GM23338 (cell line): ENCODE results near the gene POLD2. TPM values are rescaled to one million over a fixed set of nuclear protein-coding genes. Genes with fewer than 3 reads are reported as not detected.

Experiments used
- ATAC-seq: fragments of 200-7000 bp; cut with Tn5 transposase; 3 replicates; pipeline ENCODE4 v1.9.1; 2020
- DNase-seq: peaks from one replicate; pipeline ENCODE4 v3.0.0-alpha.2; 2015; ENCODE audit warnings: low spot score
- H2AFZ ChIP-seq: fragments of 200-600 bp; sonication (generic); 2 replicates; pipeline ENCODE4 v1.8.0; 2016; ENCODE audit warnings: antibody characterized with exemption, mild to moderate bottlenecking, moderate library complexity
- H3F3A ChIP-seq: fragments of 200-600 bp; sonication (generic); replicated peaks from 2 replicates; pipeline ENCODE4 v1.8.0; 2017; ENCODE audit warnings: antibody characterized with exemption, mixed run types, low read depth
- H3K27ac ChIP-seq: fragments of 200-600 bp; sonication (generic); 2 replicates; pipeline ENCODE4 v1.6.1; 2016; ENCODE audit warnings: low read depth
- H3K27me3 ChIP-seq: fragments of 200-600 bp; sonication (generic); 2 replicates; pipeline ENCODE4 v1.8.0; 2016; ENCODE audit warnings: mild to moderate bottlenecking, mixed run types, moderate library complexity; ENCODE audit not compliant: insufficient read depth
- H3K36me3 ChIP-seq: fragments of 200-600 bp; sonication (generic); 2 replicates; pipeline ENCODE4 v1.8.0; 2016; ENCODE audit warnings: mild to moderate bottlenecking; ENCODE audit not compliant: insufficient read depth
- H3K4me1 ChIP-seq: fragments of 200-600 bp; sonication (generic); 2 replicates; pipeline ENCODE4 v1.8.0; 2016; ENCODE audit warnings: mild to moderate bottlenecking, moderate library complexity; ENCODE audit not compliant: insufficient read depth
- H3K4me2 ChIP-seq: fragments of 200-600 bp; sonication (generic); 2 replicates; pipeline ENCODE4 v1.7.1; 2017; ENCODE audit warnings: mixed run types
- H3K4me3 ChIP-seq: fragments of 200-600 bp; sonication (generic); 2 replicates; pipeline ENCODE4 v1.6.1; 2016; ENCODE audit warnings: mixed run types
- H3K79me2 ChIP-seq: fragments of 200-600 bp; sonication (generic); replicated peaks from 2 replicates; pipeline ENCODE4 v1.8.0; 2017; ENCODE audit warnings: mild to moderate bottlenecking; ENCODE audit not compliant: insufficient read depth
- H3K9me2 ChIP-seq: fragments of 200-600 bp; sonication (generic); 2 replicates; pipeline ENCODE4 v1.8.0; 2017; ENCODE audit not compliant: insufficient read depth
- H4K20me1 ChIP-seq: fragments of 200-600 bp; sonication (generic); replicated peaks from 2 replicates; pipeline ENCODE4 v1.8.0; 2017; ENCODE audit warnings: mild to moderate bottlenecking; ENCODE audit not compliant: insufficient read depth
- H3K27ac Mint-ChIP-seq: 2 replicates; pipeline ENCODE4 v1.8.0; 2020; ENCODE audit warnings: inconsistent platforms, mild to moderate bottlenecking, moderate library complexity, mixed read lengths
- H3K27me3 Mint-ChIP-seq: 3 replicates; pipeline ENCODE4 v1.8.0; 2022; ENCODE audit warnings: low read depth, mild to moderate bottlenecking, moderate library complexity, mixed read lengths, inconsistent platforms; ENCODE audit not compliant: insufficient read depth, poor library complexity
- H3K36me3 Mint-ChIP-seq: 3 replicates; pipeline ENCODE4 v1.8.0; 2021; ENCODE audit warnings: low read depth, mild to moderate bottlenecking, inconsistent platforms, moderate library complexity, mixed read lengths
- H3K4me1 Mint-ChIP-seq: 3 replicates; pipeline ENCODE4 v1.8.0; 2020; ENCODE audit warnings: mild to moderate bottlenecking, inconsistent platforms, mixed read lengths
- H3K4me3 Mint-ChIP-seq: 3 replicates; pipeline ENCODE4 v1.8.0; 2021; ENCODE audit warnings: moderate library complexity, mild to moderate bottlenecking, inconsistent platforms, mixed read lengths
- H3K9me3 Mint-ChIP-seq: 3 replicates; pipeline ENCODE4 v1.8.0; 2020; ENCODE audit warnings: moderate library complexity, mild to moderate bottlenecking, inconsistent platforms, mixed read lengths
- CREB1 ChIP-seq: fragments of 250-450 bp; sonication (Bioruptor Pico); IDR thresholded peaks from 2 replicates; pipeline ENCODE4 v1.5.0; 2020; ENCODE audit warnings: low read depth, mild to moderate bottlenecking, moderate library complexity
- CTCF ChIP-seq, 2 experiments: fragments of 200-600 bp in 1 of 2; sonication (generic) in 1 of 2; conservative IDR thresholded peaks; 2 replicates each; pipeline versions ENCODE4 v1.5.1 to v1.6.1; 2016 to 2017; ENCODE audit warnings: antibody characterized with exemption in 2 of 2, low read depth in 2 of 2, mild to moderate bottlenecking in 2 of 2, moderate library complexity in 1 of 2
- EZH2 ChIP-seq: fragments of 200-600 bp; sonication (generic); IDR thresholded peaks from one replicate; pipeline ENCODE4 v1.8.0; 2017; ENCODE audit warnings: antibody characterized with exemption, mild to moderate bottlenecking, low read depth; ENCODE audit not compliant: unreplicated experiment
- EZH2phosphoT487 ChIP-seq: fragments of 200-600 bp; sonication (generic); IDR thresholded peaks from one replicate; pipeline ENCODE4 v1.8.1; 2018; ENCODE audit warnings: antibody characterized with exemption; ENCODE audit not compliant: unreplicated experiment
- JUNB ChIP-seq: IDR thresholded peaks from one replicate; pipeline ENCODE4 v1.6.1; 2016; ENCODE audit warnings: antibody characterized with exemption; ENCODE audit not compliant: unreplicated experiment
- NANOG ChIP-seq: IDR thresholded peaks from 2 replicates; pipeline ENCODE4 v1.6.1; 2016; ENCODE audit warnings: antibody characterized with exemption, borderline replicate concordance
- POLR2AphosphoS5 ChIP-seq: IDR thresholded peaks from 2 replicates; pipeline ENCODE4 v1.6.1; 2016; ENCODE audit warnings: antibody characterized with exemption, low read depth
- STAT1 ChIP-seq: IDR thresholded peaks from one replicate; pipeline ENCODE4 v1.6.1; 2016; ENCODE audit warnings: antibody characterized with exemption; ENCODE audit not compliant: unreplicated experiment
- ZNF114 ChIP-seq: fragments of 250-450 bp; sonication (Bioruptor Pico); IDR thresholded peaks from 2 replicates; pipeline ENCODE4 v1.5.0; 2020; ENCODE audit warnings: mild to moderate bottlenecking, moderate library complexity
- ZNF331 ChIP-seq: fragments of 250-450 bp; sonication (Bioruptor Pico); IDR thresholded peaks from 2 replicates; pipeline ENCODE4 v1.5.0; 2020; ENCODE audit warnings: low read depth, mild to moderate bottlenecking, moderate library complexity
- polyA plus RNA-seq: library from polyadenylated mRNA; unstranded; fragments of >200 nt; fragmentation: Nextera tagmentation; extraction: Ambion mirVana; gene quantifications from 2 replicates; pipeline ENCODE4 v1.2.1, GENCODE V29; 2016
- total RNA-seq: library from RNA; depleted of rRNA; stranded (reverse); fragments of >200 nt; shearing (Covaris generic); gene quantifications from 2 replicates; pipeline ENCODE4 v1.2.3, GENCODE V29; 2014
- TF ChIP-seq, protein P1 (sequence below): fragments of 250-450 bp; sonication (Bioruptor Pico); IDR thresholded peaks from 2 replicates; pipeline ENCODE4 v1.5.0; 2020; ENCODE audit warnings: mild to moderate bottlenecking, moderate library complexity
- TF ChIP-seq, protein P2 (sequence below): IDR thresholded peaks from one replicate; pipeline ENCODE4 v1.6.1; 2018; ENCODE audit warnings: antibody characterized with exemption; ENCODE audit not compliant: unreplicated experiment
- TF ChIP-seq, protein P3 (sequence below): IDR thresholded peaks from 2 replicates; pipeline ENCODE4 v1.6.1; 2016; ENCODE audit warnings: antibody characterized with exemption

Gene POLD2
- total and polyA plus RNA-seq, 2 experiments from 2014 or later: 101 to 127 TPM

DNA sequence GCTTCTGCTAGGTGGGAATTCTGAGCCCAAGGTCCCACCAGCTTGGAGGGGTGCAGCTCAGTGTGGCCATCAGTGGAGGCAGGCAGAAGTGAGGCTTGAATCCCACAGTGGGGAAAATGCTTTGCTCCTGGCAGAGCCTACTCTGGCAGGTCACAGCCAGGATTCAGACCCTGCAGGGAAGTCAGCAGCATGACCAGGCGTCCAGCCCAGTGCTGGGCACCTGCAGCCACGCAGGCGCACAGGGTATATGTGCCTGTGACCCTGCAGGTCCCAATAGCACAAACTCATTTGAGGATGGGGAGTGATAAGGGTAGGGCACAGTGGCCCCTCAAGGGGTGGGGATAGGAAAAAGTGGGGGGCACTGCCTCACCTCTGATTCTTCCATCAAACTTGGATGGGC is 27.6 kb downstream of the POLD2 start:
- Histone ChIP-seq H2AFZ (no peak overlapping the region), H3K4me3 (no peak overlapping the region), H3K36me3 (no peaks in the 10 kb centered on the region), H3K27me3 (no peaks in the 10 kb centered on the region), H3K27ac (no peak overlapping the region), H3F3A (no peaks in the 10 kb centered on the region), H4K20me1 (no peaks in the 10 kb centered on the region), H3K4me2 (no peak overlapping the region), H3K9me2 (no peaks in the 10 kb centered on the region), H3K79me2 (no peaks in the 10 kb centered on the region), H3K4me1 (no peaks in the 10 kb centered on the region)
- ATAC-seq (no peak), DNase-seq (no peak)
- TF ChIP-seq CTCF (conservative IDR thresholded peaks at IDR 0.05; ENCODE audit: low read depth in 2 of 2) (no peak), JUNB (no peak), ZNF331 (CRISPR knock-in tag) (no peak), POLR2AphosphoS5 (no peak), EZH2 (no peak), ZNF114 (no peak), CREB1 (no peak), STAT1 (no peak), NANOG (no peak), EZH2phosphoT487 (no peak)
- TF ChIP-seq, protein P1, sequence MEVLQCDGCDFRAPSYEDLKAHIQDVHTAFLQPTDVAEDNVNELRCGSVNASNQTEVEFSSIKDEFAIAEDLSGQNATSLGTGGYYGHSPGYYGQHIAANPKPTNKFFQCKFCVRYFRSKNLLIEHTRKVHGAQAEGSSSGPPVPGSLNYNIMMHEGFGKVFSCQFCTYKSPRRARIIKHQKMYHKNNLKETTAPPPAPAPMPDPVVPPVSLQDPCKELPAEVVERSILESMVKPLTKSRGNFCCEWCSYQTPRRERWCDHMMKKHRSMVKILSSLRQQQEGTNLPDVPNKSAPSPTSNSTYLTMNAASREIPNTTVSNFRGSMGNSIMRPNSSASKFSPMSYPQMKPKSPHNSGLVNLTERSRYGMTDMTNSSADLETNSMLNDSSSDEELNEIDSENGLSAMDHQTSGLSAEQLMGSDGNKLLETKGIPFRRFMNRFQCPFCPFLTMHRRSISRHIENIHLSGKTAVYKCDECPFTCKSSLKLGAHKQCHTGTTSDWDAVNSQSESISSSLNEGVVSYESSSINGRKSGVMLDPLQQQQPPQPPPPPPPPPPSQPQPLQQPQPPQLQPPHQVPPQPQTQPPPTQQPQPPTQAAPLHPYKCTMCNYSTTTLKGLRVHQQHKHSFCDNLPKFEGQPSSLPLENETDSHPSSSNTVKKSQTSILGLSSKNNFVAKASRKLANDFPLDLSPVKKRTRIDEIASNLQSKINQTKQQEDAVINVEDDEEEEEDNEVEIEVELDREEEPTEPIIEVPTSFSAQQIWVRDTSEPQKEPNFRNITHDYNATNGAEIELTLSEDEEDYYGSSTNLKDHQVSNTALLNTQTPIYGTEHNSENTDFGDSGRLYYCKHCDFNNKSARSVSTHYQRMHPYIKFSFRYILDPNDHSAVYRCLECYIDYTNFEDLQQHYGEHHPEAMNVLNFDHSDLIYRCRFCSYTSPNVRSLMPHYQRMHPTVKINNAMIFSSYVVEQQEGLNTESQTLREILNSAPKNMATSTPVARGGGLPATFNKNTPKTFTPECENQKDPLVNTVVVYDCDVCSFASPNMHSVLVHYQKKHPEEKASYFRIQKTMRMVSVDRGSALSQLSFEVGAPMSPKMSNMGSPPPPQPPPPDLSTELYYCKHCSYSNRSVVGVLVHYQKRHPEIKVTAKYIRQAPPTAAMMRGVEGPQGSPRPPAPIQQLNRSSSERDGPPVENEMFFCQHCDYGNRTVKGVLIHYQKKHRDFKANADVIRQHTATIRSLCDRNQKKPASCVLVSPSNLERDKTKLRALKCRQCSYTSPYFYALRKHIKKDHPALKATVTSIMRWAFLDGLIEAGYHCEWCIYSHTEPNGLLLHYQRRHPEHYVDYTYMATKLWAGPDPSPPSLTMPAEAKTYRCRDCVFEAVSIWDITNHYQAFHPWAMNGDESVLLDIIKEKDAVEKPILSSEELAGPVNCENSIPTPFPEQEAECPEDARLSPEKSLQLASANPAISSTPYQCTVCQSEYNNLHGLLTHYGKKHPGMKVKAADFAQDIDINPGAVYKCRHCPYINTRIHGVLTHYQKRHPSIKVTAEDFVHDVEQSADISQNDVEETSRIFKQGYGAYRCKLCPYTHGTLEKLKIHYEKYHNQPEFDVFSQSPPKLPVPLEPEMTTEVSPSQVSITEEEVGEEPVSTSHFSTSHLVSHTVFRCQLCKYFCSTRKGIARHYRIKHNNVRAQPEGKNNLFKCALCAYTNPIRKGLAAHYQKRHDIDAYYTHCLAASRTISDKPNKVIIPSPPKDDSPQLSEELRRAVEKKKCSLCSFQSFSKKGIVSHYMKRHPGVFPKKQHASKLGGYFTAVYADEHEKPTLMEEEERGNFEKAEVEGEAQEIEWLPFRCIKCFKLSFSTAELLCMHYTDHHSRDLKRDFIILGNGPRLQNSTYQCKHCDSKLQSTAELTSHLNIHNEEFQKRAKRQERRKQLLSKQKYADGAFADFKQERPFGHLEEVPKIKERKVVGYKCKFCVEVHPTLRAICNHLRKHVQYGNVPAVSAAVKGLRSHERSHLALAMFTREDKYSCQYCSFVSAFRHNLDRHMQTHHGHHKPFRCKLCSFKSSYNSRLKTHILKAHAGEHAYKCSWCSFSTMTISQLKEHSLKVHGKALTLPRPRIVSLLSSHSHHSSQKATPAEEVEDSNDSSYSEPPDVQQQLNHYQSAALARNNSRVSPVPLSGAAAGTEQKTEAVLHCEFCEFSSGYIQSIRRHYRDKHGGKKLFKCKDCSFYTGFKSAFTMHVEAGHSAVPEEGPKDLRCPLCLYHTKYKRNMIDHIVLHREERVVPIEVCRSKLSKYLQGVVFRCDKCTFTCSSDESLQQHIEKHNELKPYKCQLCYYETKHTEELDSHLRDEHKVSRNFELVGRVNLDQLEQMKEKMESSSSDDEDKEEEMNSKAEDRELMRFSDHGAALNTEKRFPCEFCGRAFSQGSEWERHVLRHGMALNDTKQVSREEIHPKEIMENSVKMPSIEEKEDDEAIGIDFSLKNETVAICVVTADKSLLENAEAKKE (CRISPR knock-in tag): no peak
- TF ChIP-seq, protein P2, sequence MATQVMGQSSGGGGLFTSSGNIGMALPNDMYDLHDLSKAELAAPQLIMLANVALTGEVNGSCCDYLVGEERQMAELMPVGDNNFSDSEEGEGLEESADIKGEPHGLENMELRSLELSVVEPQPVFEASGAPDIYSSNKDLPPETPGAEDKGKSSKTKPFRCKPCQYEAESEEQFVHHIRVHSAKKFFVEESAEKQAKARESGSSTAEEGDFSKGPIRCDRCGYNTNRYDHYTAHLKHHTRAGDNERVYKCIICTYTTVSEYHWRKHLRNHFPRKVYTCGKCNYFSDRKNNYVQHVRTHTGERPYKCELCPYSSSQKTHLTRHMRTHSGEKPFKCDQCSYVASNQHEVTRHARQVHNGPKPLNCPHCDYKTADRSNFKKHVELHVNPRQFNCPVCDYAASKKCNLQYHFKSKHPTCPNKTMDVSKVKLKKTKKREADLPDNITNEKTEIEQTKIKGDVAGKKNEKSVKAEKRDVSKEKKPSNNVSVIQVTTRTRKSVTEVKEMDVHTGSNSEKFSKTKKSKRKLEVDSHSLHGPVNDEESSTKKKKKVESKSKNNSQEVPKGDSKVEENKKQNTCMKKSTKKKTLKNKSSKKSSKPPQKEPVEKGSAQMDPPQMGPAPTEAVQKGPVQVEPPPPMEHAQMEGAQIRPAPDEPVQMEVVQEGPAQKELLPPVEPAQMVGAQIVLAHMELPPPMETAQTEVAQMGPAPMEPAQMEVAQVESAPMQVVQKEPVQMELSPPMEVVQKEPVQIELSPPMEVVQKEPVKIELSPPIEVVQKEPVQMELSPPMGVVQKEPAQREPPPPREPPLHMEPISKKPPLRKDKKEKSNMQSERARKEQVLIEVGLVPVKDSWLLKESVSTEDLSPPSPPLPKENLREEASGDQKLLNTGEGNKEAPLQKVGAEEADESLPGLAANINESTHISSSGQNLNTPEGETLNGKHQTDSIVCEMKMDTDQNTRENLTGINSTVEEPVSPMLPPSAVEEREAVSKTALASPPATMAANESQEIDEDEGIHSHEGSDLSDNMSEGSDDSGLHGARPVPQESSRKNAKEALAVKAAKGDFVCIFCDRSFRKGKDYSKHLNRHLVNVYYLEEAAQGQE: no peak
- TF ChIP-seq, protein P3, sequence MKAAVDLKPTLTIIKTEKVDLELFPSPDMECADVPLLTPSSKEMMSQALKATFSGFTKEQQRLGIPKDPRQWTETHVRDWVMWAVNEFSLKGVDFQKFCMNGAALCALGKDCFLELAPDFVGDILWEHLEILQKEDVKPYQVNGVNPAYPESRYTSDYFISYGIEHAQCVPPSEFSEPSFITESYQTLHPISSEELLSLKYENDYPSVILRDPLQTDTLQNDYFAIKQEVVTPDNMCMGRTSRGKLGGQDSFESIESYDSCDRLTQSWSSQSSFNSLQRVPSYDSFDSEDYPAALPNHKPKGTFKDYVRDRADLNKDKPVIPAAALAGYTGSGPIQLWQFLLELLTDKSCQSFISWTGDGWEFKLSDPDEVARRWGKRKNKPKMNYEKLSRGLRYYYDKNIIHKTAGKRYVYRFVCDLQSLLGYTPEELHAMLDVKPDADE: no peak
- Mint-ChIP-seq H3K27me3 (peaks cover 16% of the 10 kb centered on the region), H3K36me3 (no peaks in the 10 kb centered on the region), H3K4me1 (peaks cover 11% of the 10 kb centered on the region), H3K9me3 (no peaks in the 10 kb centered on the region), H3K4me3 (no peak overlapping the region), H3K27ac (no peak overlapping the region)
